ENCODE data around the gene RFC4.

RFC4 gene

DNA sequence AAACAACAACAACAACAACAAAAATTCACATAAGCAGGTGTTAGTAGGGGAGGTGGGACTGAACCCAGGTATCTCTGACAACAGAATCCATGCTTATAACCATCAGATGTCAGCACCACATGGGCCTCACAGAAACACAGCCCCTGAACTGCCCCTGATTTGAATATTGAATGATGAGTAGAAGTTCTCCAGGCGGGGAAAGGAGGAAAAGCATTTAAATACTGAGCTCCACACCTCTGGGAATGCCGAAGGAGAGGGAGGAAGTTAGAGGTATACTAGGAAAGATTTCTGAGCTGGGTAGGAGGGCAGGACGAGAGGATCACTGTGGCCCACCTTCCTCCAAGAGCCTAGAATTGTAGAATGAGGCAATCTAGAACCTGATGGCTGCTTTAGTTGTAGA is 54.8 kb downstream of the RFC4 start:
- DNase-seq (ENCODE audit: low read depth in 1 of 2, low spot score in 1 of 2) = no peak

GRCh38 chr3:186750316-186750715 is 56.0 kb downstream of the RFC4 start:
- no peak for DNase-seq (ENCODE audit: low read depth in 1 of 2, low spot score in 1 of 2)

- no peak for DNase-seq (ENCODE audit: low read depth in 1 of 2, low spot score in 1 of 2)
Measured at GRCh38 chr3:186746008-186746407, 60.3 kb downstream of the RFC4 start.

- DNase-seq (ENCODE audit: low read depth in 1 of 2, low spot score in 1 of 2) = no peak
Measured at GRCh38 chr3:186743666-186744065, 62.6 kb downstream of the RFC4 start.

DNA sequence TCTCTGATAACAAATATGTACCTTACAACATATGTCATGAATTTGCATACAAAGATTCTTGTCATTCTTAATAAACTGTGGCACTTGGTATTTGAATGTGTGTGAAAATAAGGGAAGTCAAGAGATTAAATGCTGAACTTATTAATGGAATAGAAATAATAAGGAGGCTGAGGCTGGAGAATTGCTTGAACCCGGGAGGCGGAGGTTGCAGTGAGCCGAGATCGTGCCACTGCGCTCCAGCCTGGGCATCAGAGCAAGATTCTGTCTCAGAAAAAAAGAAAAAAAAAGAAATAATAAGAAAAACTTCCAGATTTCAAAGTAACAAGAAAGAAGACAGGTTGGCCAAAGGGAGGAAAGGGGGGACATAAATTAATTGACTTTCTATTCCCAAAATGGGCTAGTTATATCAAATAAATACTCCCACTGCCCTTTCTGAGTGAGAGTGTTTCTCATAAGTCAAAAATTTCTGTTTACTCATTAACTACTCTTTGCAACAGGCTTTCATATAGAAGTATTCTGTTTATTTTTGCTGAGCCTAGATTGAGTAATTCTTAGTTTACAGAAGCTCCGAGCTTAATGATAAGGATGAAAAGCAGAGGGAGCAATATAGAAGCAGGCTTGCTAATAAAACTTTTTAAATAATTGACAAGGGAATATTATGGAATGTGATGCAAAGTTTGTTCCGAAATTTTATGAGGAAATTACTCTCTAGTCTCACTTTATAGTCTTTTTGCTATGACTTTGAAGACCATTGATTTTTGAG is 63.5 kb downstream of the RFC4 start:
- no peak for DNase-seq (ENCODE audit: low read depth in 1 of 2, low spot score in 1 of 2)

Measured in activated T-helper 1 cell treated with anti-CD3 and anti-CD28 coated beads, Interleukin-2, amount 50 U/mL, for 16 hours (primary cell).